ENCODE results near the gene LEKR1.

Gene LEKR1

DNA sequence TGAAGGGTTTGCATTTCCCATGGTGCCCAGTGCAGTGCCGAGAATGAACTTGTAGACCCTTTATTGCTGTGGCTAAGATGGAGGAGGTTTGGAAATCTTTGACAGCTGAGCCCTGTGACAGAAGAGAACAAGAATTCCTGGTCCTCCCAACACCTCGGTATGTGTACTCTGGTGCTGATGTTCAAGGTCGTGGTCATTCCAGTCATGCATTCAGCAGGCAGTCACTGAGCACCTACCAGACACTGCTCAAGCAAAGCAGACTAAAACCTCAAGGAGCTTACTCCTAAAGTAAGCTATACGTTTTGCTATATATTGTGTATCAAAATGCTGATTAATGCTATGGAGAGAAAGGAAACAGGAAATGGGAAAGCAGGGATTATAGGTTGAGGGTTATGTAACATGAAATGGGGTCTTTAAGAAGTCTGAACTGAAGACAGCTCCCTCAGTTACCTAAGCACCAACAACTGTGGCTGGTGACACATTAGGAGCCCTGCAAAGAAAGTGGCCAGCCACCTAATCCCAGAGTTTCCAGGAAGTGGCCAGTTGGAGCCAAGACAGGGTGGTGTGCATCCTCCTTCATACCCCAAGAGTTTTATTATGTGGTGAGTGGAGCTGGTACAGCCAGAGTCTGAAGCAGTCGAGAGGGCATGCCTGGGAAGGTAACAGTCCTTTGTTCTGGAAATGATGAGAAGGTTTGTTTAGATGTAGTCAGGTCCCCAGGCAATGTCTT is 268.8 kb downstream of the LEKR1 start:
- POLR2A ChIA-PET = no interaction called here
- CTCF ChIA-PET = interaction anchor here (0.8 to 1.6 kb wide), 2 partner anchors 12 to 20 kb away, joined by 3 to 4 read pairs; no protein-coding TSS in a partner anchor

More for the DNA sequence above, 268.8 kb downstream of the LEKR1 start:
- no peaks in the 10 kb centered on the region for H3K4me1 ChIP-seq (ENCODE audit: control insufficient read depth, insufficient read depth, low read length)
- TF ChIP-seq TRIM28 (IDR thresholded peaks at IDR 0.05; ENCODE audit: borderline replicate concordance, low read length) (no peak), ZNF138 (tag by site-specific recombination; IDR thresholded peaks at IDR 0.05; ENCODE audit: borderline replicate concordance) (no peak), ZNF548 (tag by site-specific recombination; IDR thresholded peaks at IDR 0.05) (no peak), ZNF843 (tag by site-specific recombination; IDR thresholded peaks at IDR 0.05) (no peak), KLF7 (tag by site-specific recombination; IDR thresholded peaks at IDR 0.05; ENCODE audit: borderline replicate concordance) (no peak), ZNF354C (tag by site-specific recombination; IDR thresholded peaks at IDR 0.05; ENCODE audit: borderline replicate concordance, low read depth) (no peak), ZNF114 (tag by site-specific recombination; IDR thresholded peaks at IDR 0.05) (no peak), ZNF324 (tag by site-specific recombination; IDR thresholded peaks at IDR 0.05) (no peak), ZBTB7A (tag by site-specific recombination; IDR thresholded peaks at IDR 0.05; ENCODE audit: low read depth) (no peak), SETDB1 (IDR thresholded peaks at IDR 0.05; ENCODE audit: insufficient read length, low read length) (no peak), WT1 (tag by site-specific recombination; IDR thresholded peaks at IDR 0.05) (no peak)
- TF ChIP-seq, protein P1, sequence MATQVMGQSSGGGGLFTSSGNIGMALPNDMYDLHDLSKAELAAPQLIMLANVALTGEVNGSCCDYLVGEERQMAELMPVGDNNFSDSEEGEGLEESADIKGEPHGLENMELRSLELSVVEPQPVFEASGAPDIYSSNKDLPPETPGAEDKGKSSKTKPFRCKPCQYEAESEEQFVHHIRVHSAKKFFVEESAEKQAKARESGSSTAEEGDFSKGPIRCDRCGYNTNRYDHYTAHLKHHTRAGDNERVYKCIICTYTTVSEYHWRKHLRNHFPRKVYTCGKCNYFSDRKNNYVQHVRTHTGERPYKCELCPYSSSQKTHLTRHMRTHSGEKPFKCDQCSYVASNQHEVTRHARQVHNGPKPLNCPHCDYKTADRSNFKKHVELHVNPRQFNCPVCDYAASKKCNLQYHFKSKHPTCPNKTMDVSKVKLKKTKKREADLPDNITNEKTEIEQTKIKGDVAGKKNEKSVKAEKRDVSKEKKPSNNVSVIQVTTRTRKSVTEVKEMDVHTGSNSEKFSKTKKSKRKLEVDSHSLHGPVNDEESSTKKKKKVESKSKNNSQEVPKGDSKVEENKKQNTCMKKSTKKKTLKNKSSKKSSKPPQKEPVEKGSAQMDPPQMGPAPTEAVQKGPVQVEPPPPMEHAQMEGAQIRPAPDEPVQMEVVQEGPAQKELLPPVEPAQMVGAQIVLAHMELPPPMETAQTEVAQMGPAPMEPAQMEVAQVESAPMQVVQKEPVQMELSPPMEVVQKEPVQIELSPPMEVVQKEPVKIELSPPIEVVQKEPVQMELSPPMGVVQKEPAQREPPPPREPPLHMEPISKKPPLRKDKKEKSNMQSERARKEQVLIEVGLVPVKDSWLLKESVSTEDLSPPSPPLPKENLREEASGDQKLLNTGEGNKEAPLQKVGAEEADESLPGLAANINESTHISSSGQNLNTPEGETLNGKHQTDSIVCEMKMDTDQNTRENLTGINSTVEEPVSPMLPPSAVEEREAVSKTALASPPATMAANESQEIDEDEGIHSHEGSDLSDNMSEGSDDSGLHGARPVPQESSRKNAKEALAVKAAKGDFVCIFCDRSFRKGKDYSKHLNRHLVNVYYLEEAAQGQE (tag by site-specific recombination; IDR thresholded peaks at IDR 0.05) = no peak
- TF ChIP-seq, protein P2, sequence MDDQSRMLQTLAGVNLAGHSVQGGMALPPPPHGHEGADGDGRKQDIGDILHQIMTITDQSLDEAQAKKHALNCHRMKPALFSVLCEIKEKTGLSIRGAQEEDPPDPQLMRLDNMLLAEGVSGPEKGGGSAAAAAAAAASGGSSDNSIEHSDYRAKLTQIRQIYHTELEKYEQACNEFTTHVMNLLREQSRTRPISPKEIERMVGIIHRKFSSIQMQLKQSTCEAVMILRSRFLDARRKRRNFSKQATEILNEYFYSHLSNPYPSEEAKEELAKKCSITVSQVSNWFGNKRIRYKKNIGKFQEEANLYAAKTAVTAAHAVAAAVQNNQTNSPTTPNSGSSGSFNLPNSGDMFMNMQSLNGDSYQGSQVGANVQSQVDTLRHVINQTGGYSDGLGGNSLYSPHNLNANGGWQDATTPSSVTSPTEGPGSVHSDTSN (CRISPR knock-in tag; IDR thresholded peaks at IDR 0.05) = no peak
- no peaks in the 10 kb centered on the region for H3K9me3 ChIP-seq (ENCODE audit: control insufficient read depth, insufficient read depth, low read depth, low read length)
- H3K36me3 ChIP-seq (ENCODE audit: control insufficient read depth in 2 of 2, insufficient read depth in 1 of 2, low read length in 2 of 2) = no peaks in the 10 kb centered on the region
- H3K27ac ChIP-seq (ENCODE audit: extremely low read depth, low read depth, low read length) = no peak overlapping the region
- H3K4me3 ChIP-seq (ENCODE audit: low read depth, low read length) = no peak overlapping the region
